Measurements from ENCODE around the gene ACKR1. TPM values are rescaled to one million over a fixed set of nuclear protein-coding genes. Genes with fewer than 3 reads are reported as not detected.

Gene ACKR1
- total and polyA plus RNA-seq, 2 of the 13 experiments (the other 11 are each of a cell fraction or from before 2014, with no cell fraction given): not detected

GRCh38 chr1:159177272-159177907, 27.3 kb upstream of the ACKR1 start (continued):
- TF ChIP-seq PBX2 (CRISPR knock-in tag; IDR thresholded peaks at IDR 0.05) (no peak; the same call in 1 of the 2 replicates), MYNN (CRISPR knock-in tag; IDR thresholded peaks at IDR 0.05; ENCODE audit: low read depth) (0 out of 2 replicates have a peak, but pooled peaks have one; percentile 81), SOX6 (IDR thresholded peaks at IDR 0.05) (no peak), SOX6 (CRISPR knock-in tag; IDR thresholded peaks at IDR 0.05) (no peak), ZNF615 (CRISPR knock-in tag; IDR thresholded peaks at IDR 0.05; ENCODE audit: borderline replicate concordance) (peak; percentile 72; the same call in 1 of the 2 replicates), RNF2 (conservative IDR thresholded peaks at IDR 0.05; ENCODE audit: low read depth) (no peak), HMG20B (CRISPR knock-in tag; conservative IDR thresholded peaks at IDR 0.05) (peak; percentile 96), IRF2 (CRISPR knock-in tag; IDR thresholded peaks at IDR 0.05) (peak; percentile 85; the same call in 1 of the 2 replicates), ZFY (CRISPR knock-in tag; IDR thresholded peaks at IDR 0.05) (peak; percentile 54), HNF1B (CRISPR knock-in tag; IDR thresholded peaks at IDR 0.05) (0 out of 2 replicates have a peak, but pooled peaks have one; percentile 49), HOXD1 (CRISPR knock-in tag; IDR thresholded peaks at IDR 0.05) (peak; percentile 82), NR1H2 (CRISPR knock-in tag; IDR thresholded peaks at IDR 0.05; ENCODE audit: borderline replicate concordance, low read depth) (no peak), POGK (CRISPR knock-in tag; conservative IDR thresholded peaks at IDR 0.05) (peak; percentile 68; the same call in 1 of the 2 replicates), RAD21 (CRISPR knock-in tag; IDR thresholded peaks at IDR 0.05) (no peak), ZNF326 (CRISPR knock-in tag; IDR thresholded peaks at IDR 0.05; ENCODE audit: borderline replicate concordance) (no peak), ZMYM2 (CRISPR knock-in tag; IDR thresholded peaks at IDR 0.05) (no peak), ZNF30 (CRISPR knock-in tag; IDR thresholded peaks at IDR 0.05) (0 out of 2 replicates have a peak, but pooled peaks have one; percentile 38), ZNF121 (CRISPR knock-in tag; IDR thresholded peaks at IDR 0.05) (no peak), ZNF574 (CRISPR knock-in tag; IDR thresholded peaks at IDR 0.05) (peak; percentile 76), SKIL (CRISPR knock-in tag; IDR thresholded peaks at IDR 0.05; ENCODE audit: borderline replicate concordance) (0 out of 2 replicates have a peak, but pooled peaks have one; percentile 38), KMT2B (CRISPR knock-in tag; IDR thresholded peaks at IDR 0.05) (peak; percentile 86; the same call in 1 of the 2 replicates)

Data from HepG2 (cell line).